GM18868 (cell line): Measurements from ENCODE around the gene GCH1.
A peak's percentile ranks its signal among the peaks of the same experiment; 100 is the strongest.
"Not testable (repeated sequence)": the region's sequence is repeated elsewhere in the genome, so short reads cannot be mapped to it uniquely, and the experiment has no call there.

ENCODE experiments used
- ATAC-seq: cut with Tn5 transposase; IDR thresholded peaks from one replicate; pipeline ENCODE4 v1.9.1; 2021; ENCODE audit warnings: mild to moderate bottlenecking, moderate library complexity; ENCODE audit not compliant: unreplicated experiment

GCH1 gene

DNA sequence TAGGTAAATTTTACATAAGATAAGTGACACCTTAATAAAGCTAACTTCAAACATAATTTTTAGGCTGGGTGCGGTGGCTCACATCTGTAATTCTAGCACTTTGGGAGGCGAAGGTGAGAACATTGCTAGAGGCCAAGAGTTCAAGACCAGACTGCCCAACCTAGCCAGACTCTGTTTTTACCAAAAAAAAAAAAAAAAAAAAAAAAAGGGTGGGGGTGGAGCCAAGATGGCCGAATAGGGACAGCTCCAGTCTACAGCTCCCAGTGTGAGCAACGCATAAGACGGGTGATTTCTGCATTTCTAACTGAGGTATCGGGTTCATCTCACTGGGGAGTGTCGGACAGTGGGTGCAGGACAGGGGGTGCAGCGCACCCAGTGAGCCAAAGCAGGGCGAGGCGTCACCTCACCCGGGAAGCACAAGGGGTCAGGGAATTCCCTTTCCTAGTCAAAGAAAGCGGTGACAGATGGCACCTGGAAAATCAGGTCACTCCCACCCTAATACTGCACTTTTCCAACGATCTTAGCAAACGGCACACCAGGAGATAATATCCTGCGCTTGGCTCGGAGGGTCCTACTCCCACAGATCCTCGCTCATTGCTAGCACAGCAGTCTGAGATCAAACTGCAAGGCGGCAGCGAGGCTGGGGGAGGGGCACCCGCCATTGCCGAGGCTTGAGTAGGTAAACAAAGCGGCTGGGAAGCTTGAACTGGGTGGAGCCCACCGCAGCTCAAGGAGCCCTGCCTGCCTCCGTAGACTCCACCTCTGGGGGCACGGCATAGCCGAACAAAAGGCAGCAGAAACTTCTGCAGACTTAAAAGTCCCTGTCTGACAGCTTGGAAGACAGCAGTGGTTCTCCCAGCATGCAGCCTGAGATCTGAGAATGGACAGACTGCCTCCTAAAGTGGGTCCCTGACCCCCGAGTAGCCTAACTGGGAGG lies 32.2 kb downstream of the GCH1 start:
- ATAC-seq = not testable (repeated sequence)

DNA sequence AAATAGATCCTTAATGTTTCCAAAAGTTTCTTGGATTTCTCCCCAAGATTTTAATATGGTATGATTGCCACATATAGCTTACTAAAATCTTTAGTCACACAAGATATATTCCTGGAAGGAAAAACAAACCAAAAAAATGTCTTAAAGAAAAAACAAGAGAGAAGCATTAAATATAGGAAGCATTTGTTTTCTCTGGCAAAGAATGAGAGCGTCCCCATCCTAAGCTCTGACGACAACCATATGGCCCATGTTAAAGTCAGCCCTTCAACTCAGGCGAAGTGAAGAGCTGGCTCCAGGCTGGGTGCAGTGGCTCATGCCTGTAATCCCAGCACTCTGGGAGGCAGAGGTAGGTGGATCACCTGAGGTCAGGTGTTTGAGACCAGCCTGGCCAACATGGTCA lies 35.6 kb downstream of the GCH1 start:
- no peak for ATAC-seq

DNA sequence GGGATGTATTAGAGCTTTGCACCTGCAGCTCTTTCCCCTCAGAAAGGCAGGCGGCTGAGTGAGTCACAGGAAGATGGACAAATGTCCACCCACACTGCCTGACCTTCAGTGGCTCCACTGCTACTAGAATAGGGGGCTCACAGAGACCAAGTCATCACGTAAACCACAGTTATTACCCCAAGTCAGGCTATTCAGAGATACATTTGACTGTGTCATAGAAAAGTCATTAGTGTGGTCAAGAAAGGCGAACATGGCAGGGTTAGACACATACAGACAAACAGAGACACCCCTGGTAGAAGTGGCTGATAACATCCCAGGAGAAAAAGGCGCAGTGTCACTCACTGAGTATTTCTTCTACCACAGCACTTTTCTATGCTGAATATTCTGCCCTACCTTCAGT lies 36.0 kb downstream of the GCH1 start:
- ATAC-seq = no peak

DNA sequence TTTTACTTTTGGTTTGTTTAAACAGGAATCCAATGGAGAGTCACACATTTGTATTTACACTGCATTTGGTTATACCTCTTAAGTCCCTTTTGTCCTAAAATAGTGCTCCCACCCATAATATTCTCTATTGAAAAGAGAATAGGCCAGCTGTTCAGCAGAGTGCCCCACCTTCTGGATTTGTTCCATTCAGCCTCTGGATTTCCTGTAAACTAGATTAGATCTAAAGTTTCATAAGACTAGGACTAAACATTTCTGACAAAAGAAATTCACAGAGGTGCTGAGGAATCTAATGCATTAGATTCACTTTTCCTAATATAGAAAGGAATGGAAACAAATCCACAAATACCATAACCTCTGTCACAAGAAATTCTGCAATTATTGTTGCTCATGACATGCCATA lies 38.1 kb downstream of the GCH1 start:
- no peak for ATAC-seq

DNA sequence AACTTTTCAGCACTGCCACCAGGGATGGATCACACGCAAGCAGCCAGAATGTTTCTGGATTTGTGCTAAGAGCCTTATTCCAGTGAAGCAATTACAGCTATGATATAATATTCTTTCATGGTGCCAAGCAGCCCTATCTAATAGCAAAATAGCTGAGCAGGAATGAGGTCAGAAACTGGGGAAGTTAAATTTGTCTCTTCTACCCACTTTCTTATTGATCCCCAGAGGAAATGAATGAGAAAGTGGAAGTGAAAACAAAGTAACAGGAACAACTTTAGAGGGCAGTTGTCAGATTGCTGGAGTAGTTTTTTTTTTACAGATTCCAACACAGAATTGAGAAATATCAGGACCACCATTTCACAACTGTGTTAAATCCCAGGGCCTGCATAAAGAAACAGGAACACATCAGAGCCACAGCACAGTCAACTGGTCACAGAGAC lies 44.8 kb downstream of the GCH1 start:
- ATAC-seq = peak; percentile 85

DNA sequence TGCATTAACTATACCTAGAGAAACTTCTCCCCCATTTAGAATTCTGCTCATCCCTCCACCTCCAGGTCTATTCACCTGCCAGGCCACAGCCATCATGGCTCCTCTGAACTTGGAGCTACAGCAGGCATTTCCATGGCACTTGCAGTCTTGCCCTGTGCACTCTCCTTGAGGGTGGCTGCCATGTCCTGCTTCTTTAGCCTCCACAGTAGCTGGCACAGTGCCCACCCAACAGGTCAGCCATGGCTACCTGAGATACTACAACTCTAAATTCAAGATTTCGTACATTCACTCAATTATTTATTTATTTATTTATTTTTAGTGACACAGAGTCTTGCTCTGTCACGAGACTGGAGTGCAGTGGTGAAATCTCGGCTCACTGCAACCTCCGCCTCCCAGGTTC lies 46.5 kb downstream of the GCH1 start:
- ATAC-seq = no peak

DNA sequence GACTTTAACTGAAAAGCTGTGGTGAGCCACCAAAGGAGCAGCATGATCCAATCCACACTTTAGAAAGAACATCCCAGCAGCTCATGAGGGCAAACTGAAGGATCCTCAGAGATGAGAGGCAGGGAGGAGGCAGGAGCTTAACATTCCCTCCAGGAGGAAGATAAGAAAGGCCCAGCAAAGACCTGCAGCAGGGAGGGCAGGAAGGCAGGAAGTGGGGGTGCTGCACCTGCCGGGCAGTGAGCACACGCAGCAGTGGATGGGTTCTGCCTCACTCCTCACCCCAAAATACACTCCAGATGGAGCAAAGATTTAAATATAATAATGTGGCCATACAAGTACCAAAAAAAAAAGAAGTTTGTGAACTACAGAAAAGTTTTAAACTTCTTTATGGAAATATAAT lies 48.4 kb downstream of the GCH1 start:
- ATAC-seq = peak; percentile 58

DNA sequence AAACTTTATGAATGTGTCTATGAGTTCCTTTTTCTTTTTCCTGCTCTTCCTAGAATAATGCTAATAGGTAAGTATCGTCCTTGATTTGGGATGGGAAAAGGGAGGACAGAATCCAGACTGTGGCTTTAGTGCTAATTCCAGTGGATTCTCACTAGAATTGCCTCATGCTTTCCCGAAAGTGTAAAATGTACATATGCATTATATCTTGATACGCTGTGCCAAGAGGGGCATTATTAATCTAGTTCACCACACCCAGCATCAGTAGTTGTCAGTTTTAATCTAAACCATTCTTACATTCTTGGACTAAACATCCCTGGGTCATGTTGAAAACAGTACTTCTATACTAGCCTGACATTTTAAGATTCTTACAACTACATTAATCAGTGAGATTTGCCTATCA lies 49.3 kb downstream of the GCH1 start:
- no peak for ATAC-seq

DNA sequence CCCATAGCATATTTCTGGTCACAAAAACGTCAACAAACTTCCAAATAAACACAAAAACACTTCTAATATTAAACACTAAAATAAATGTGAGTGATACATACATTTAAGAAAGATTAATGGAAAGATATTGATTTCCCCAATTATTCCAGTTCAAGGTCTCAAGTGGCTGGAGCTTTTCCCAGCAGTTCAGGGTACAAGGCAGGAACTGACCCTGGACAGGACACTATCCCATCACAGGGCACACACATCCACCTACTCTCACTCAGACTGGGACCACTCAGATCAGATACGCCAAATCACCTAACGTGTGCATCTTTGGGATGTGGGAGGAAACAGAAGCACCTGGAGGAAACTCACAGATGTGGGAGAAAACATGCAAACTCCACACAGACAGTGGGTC lies 50.4 kb downstream of the GCH1 start:
- no peak for ATAC-seq

DNA sequence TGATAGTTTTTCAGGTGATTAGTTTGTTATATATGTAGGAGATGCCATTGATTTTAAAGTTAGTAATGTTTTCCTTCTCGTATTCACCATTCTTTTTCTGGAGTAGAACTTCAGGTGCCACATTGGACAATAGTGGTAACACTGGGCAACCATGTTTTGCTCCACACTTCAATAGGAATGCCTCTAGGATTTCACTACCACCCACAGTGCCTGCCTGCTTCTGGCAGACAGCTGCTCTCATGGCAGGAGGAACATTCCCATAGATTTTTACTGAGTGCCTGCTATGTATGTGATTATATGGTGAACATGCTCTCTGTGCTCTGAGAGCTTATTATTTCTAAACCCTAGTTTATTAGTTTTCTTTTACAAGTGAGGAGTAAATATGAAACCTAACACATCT lies 53.7 kb downstream of the GCH1 start:
- no peak for ATAC-seq

DNA sequence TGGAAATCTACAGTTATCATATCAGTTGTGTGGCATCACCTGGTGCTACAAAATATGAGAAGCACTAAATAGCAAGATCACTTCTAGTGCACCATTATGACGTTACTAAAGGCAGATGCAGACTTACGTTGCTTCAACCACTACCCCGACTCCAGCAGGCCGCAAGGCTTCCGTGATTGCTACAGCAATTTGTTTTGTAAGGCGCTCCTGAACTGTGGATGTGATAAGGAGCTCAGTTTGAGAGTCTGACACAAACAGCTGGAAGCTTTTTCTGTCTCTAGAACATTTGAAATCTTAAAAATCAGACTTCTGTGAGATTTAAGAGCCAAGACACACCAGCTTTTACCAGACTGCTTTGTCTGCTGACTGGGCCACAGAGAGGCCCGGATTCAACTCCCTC lies 57.0 kb downstream of the GCH1 start:
- ATAC-seq = no peak

DNA sequence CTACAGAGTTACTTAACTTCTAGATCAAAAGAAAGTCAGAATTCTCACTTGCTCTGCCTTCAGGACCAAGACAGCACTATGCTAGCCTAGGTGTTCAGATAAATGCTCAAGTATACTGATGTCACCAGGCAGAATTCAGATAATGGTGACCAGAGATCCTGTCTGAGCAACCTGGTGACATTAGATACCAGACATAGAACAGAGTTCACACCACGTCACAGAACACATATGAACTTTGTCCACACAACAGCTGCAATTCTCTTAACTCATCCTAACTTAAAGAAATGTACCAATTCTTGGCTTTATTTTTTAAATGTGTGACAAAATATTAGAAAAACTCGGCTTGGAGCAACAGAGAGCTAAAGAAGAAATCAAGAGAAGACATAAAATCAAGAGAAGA lies 58.1 kb downstream of the GCH1 start:
- no peak for ATAC-seq

DNA sequence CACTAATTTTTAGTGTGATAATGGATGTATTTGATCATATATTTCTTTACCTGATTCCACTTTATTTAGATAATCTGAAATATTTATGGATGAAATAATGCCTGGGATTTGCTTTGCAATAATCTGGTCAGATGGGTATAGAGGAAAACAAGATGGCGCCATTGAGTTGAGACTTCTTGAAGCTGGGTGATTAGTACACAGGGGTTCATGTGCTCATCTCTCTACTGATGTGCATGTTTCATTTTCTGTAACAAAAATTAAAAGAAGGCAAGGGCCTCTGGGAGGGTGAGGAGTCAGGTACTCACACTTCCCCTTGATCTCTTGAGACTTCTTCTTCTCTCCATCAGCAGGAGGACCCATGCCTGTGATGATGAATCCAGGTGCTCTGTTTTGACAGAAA lies 61.8 kb downstream of the GCH1 start:
- no peak for ATAC-seq

DNA sequence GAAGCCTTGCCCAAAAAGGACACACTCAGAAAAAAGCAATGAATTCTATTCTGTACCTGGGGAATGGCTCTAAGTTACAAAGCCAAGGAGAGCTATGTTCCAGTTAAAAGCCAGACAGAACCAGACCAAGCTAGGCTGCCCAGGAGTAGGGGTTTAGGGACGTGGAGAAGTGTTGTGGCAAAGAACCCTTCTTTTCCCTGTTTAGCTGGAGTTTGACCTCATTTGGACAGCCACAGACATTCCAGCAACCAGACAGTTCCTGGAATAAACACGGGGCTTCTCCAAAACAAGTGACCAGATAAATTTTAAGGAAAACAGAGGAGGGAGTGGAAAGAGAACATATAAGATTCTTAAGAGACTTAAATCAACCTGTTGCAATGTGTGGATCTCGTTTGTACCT lies 62.3 kb downstream of the GCH1 start:
- no peak for ATAC-seq

DNA sequence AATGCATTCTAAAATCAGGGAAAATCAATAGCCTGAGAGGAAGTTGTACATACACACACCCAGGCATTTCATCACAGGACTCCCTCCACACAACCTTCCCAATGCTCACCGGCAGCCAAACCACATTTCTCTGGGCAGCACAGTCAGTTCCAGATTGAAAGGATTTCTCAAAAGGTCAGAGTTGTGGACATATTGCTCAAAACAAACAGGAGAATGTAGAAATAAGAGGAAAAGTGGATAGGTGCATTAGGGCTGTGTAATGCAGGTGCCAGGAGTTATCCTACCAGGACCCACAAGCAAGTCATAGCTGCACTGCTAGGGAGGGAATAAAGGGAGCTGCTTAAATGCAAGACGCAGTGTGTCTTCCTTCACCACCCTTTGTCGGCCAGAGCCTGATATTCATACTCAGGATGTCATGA lies 62.9 kb downstream of the GCH1 start:
- no peak for ATAC-seq

DNA sequence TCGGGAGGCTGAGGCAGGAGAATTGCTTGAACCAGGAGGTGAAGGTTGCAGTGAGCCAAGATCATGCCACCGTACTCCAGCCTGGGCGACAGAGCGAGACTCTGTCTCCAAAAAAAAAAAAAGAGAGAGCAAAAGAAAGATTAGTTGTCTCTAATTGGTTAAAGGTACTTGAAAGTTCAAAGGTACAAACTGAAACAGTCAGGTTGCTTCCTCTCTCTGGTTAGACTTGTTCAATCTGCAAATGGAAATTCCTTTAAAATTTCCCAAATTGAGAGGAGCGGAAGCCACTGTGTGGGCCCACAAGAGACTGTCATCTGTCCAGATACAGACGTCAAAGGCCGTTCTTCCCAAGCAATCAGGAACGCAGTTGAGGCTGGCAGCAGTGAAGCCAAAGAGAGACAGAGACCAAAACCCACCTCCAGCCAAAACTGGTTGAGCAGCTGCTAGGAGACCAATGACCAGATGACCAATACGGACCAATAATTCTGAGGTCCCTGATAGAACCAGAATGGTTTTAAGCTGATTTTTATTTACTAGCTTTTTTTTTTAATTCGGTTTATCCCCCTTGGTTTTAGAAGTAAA lies 63.6 kb downstream of the GCH1 start:
- no peak for ATAC-seq

DNA sequence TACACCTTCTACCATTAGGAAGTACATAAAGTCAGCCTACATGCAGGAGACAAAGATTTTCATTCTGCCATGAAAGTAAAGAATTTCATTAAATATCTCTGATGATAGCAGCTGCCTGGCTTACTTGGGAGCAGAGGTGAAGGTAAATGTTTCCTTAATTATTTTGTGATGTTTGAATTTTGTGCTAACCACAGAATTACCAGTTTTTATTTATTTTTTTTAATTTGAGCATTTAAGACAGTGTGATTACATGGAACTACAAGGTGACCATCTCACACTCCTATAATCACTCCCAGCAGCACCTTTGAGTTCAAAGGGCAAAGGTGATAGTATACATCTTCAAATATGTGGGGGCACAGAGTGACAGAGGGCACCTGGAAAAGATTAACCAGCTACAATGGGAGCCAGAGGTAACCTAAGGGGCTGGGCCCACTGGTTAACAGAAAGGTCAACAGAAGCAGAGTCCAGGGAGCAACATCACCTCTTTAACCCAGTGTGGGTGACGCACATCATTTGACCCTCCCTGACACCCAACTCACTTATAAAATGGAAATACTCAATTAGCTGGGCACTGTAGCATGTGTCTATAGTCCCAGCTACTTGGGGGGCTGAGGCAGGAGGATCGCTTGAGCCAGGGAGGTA lies 65.0 kb downstream of the GCH1 start:
- no peak for ATAC-seq

DNA sequence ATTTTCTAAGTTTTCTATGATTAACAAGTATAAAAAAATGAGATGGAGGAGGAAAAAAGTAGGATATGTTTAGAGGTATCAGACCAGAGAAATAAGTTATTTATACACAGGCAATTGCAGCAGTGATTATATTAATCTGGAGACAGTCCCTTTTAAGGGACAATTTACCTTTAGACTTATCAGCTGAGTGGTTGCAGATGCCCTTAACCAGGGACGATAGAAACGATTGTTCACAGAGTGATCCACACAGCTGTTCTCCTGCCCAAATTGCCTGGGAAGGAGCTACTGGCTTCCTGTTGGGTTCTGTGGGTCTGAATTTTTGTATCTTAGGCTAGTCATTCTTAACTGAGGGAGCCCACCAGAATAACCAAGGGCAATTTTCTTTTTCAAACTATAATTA lies 66.4 kb downstream of the GCH1 start:
- no peak for ATAC-seq

DNA sequence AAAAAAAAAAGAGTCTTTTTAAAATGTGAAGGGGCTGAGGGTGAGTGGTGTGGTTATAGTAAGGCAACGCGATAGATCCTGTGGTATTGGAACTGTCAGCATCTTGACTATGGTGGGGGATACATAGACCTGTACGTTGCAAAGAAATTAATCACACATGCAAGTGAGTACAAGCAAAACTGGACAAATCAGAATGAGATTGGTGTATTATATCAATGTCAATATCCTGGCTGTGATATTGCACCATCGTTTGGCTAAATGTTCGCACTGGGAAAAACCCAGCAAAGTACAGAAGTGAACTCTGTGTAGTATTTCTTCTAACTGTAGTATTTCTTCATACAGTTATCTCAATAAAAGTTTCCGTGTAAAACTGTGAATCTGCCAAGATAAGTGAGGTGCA lies 67.9 kb downstream of the GCH1 start:
- no peak for ATAC-seq

DNA sequence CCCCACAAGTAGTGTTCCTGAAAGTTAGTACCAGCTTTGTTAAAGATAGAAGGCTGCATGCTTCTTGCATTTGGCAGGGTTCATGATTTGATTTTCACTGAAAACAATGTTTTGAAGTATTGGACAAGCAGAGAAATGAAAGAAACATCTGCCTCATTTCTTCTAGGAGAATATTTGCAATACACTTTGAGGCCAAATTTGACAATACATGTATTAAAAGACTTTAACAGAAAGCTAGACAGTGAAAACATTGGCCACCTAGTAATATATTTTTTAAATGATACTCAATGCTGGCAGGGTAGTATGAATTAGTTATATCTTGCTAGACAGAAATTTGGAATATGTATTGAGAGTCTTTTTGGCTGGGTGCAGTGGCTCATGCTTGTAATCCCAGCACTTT lies 68.5 kb downstream of the GCH1 start:
- ATAC-seq = no peak

DNA sequence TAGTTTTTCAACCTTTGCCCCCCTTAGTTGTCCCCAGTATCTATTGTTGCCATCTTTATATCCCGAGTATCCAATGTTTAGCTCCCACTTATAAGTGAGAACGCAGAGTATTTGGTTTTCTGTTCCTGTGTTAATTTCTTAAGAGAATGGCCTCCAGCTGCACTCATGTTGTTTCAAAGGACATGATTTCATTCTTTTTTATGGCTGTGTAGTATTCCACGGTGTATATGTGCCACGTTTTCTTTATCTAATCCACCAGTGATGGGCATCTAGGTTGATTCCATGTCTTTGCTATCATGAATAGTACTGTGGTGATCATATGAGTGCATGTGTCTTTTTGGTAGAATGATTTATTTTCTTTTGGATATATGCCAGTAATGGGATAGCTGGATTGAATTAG lies 72.0 kb downstream of the GCH1 start:
- ATAC-seq = no peak
